Smooth muscle cell (in vitro differentiated cells): ENCODE measurements around the gene FNBP1L. TPM values are rescaled to one million over a fixed set of nuclear protein-coding genes. Genes with fewer than 3 reads are reported as not detected.

Experiments
- DNase-seq: peaks from one replicate; lab custom pipeline; 2025; ENCODE audit not compliant: unreplicated experiment; lab: John Stamatoyannopoulos, UW
- H2AFZ ChIP-seq: fragments of 200-600 bp; sonication (generic); 2 replicates; pipeline ENCODE4 v1.6.0; 2016; ENCODE audit warnings: antibody characterized with exemption, low read depth, mild to moderate bottlenecking
- H3F3A ChIP-seq: fragments of 200-600 bp; sonication (generic); 2 replicates; pipeline ENCODE4 v1.6.0; 2017; ENCODE audit warnings: antibody characterized with exemption, low read depth
- H3K27ac ChIP-seq: fragments of 200-600 bp; sonication (generic); 2 replicates; pipeline ENCODE4 v1.5.1; 2016; ENCODE audit warnings: low read depth, mild to moderate bottlenecking
- H3K27me3 ChIP-seq: fragments of 200-600 bp; sonication (generic); 2 replicates; pipeline ENCODE4 v1.6.1; 2016; ENCODE audit warnings: low read depth, mild to moderate bottlenecking
- H3K36me3 ChIP-seq: fragments of 200-600 bp; sonication (generic); 2 replicates; pipeline ENCODE4 v1.5.1; 2016; ENCODE audit warnings: low read depth
- H3K4me1 ChIP-seq: fragments of 200-600 bp; sonication (generic); 2 replicates; pipeline ENCODE4 v1.5.1; 2016; ENCODE audit warnings: low read depth
- H3K4me2 ChIP-seq: fragments of 200-600 bp; sonication (generic); 2 replicates; pipeline ENCODE4 v1.6.0; 2016; ENCODE audit warnings: mild to moderate bottlenecking
- H3K4me3 ChIP-seq: fragments of 200-600 bp; sonication (generic); 2 replicates; pipeline ENCODE4 v1.5.1; 2016; ENCODE audit warnings: mild to moderate bottlenecking
- H3K79me2 ChIP-seq: fragments of 200-600 bp; sonication (generic); 2 replicates; pipeline ENCODE4 v1.6.0; 2016; ENCODE audit warnings: low read depth, mild to moderate bottlenecking
- H3K9ac ChIP-seq: fragments of 200-600 bp; sonication (generic); 2 replicates; pipeline ENCODE4 v1.6.0; 2016; ENCODE audit warnings: low read depth
- H3K9me3 ChIP-seq: fragments of 200-600 bp; sonication (generic); replicated peaks from 2 replicates; pipeline ENCODE4 v1.5.1; 2016; ENCODE audit warnings: low read depth
- H4K20me1 ChIP-seq: fragments of 200-600 bp; sonication (generic); 2 replicates; pipeline ENCODE4 v1.6.0; 2016; ENCODE audit warnings: low read depth
- WGBS: methylation state at CpG from one replicate; pipeline ENCODE4 v1.1.7; 2016; ENCODE audit warnings: low lambda C conversion rate; 5-methylcytosine and 5-hydroxymethylcytosine counted together
- polyA plus RNA-seq: library from polyadenylated mRNA; unstranded; fragments of >200 nt; fragmentation: Nextera tagmentation; extraction: Ambion mirVana; gene quantifications from 2 replicates; pipeline ENCODE4 v1.2.1, GENCODE V29; 2016
- total RNA-seq: library from RNA; depleted of rRNA; stranded (reverse); fragments of >200 nt; gene quantifications from 2 replicates; pipeline ENCODE4 v1.2.3, GENCODE V29; 2014
- TF ChIP-seq, protein P1 (sequence below): fragments of 200-600 bp; sonication (generic); IDR thresholded peaks from 2 replicates; pipeline ENCODE4 v1.5.1; 2017; ENCODE audit warnings: borderline replicate concordance, mild to moderate bottlenecking, antibody characterized with exemption; ENCODE audit not compliant: insufficient read depth, poor library complexity, severe bottlenecking

Gene FNBP1L
- total and polyA plus RNA-seq, 2 experiments from 2014 or later = 18.7 to 60.4 TPM

DNA sequence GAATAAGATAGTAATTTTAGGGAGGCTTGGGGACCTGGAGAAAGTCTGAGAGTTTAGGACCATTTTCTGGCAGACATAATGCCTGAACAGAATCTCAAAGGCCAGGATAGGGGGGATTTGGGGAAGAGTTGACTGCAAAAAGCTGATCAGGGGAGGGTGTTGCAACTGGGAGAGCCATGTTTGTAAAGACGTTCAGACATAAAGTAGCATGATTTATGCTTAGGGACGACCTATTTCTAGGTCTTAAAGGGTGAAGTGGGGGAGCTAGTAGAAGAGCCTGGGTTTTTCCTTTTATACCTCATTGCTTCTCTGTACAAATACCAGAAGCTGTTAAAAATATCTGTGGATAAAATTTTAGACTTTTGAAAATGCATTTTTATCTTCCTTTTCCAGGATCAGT, 51.2 kb downstream of the FNBP1L start:
- TF ChIP-seq, protein P1, sequence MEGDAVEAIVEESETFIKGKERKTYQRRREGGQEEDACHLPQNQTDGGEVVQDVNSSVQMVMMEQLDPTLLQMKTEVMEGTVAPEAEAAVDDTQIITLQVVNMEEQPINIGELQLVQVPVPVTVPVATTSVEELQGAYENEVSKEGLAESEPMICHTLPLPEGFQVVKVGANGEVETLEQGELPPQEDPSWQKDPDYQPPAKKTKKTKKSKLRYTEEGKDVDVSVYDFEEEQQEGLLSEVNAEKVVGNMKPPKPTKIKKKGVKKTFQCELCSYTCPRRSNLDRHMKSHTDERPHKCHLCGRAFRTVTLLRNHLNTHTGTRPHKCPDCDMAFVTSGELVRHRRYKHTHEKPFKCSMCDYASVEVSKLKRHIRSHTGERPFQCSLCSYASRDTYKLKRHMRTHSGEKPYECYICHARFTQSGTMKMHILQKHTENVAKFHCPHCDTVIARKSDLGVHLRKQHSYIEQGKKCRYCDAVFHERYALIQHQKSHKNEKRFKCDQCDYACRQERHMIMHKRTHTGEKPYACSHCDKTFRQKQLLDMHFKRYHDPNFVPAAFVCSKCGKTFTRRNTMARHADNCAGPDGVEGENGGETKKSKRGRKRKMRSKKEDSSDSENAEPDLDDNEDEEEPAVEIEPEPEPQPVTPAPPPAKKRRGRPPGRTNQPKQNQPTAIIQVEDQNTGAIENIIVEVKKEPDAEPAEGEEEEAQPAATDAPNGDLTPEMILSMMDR = no peak
- Histone ChIP-seq H3K4me1 (no peaks in the 10 kb centered on the region), H3K9ac (no peak overlapping the region), H3K9me3 (no peaks in the 10 kb centered on the region), H3K79me2 (peaks cover 87% of the 10 kb centered on the region), H3K27ac (no peak overlapping the region), H3K4me2 (no peak overlapping the region), H2AFZ (no peak overlapping the region), H3F3A (no peaks in the 10 kb centered on the region), H3K36me3 (no peaks in the 10 kb centered on the region), H3K27me3 (no peaks in the 10 kb centered on the region), H3K4me3 (no peak overlapping the region), H4K20me1 (peaks cover 88% of the 10 kb centered on the region)
- 71% methylated on average over 2 of the region's 2 CpGs for WGBS
- no peak for DNase-seq

DNA sequence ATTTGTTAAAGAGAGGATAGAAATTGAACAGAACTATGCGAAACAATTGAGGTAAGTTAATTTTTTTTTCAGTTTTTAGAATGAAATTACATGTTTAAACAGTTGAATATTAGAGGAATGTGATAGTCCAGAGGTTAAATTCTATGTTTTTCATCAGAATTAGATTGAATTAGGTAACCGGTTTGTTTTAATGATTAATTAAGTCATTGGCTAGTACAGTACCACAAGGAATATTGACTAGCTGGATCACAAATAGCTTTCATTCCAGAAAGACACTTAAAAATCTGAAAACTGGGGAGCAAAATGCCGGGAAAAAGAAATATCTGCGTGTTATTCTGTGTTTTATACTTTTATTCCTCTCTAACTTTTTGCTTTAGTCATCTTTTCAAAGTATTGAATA, 51.6 kb downstream of the FNBP1L start:
- peaks cover 87% of the 10 kb centered on the region for H3K79me2 ChIP-seq
- TF ChIP-seq, protein P1 = no peak
- WGBS = 96% methylated on average over 4 of the region's 4 CpGs

DNA sequence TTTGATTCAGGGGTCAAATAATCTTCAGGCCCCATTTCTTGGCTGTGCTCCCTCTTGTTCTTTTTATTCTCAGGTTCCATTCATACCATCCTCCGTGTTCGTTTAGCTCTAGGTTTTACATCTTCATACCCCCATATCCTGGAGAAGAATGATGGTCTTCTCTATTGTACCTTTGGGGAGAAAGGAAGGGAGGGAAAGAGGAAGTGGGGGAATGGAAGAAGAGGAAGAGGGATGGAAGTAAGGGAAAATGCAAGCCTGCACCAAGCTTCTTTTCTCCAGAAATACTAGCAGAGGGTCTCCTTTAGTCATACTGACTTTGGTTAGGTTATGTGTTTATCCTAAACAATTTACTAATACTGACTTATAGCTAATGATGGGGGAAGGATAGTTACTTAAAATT, 52.4 kb downstream of the FNBP1L start:
- H2AFZ ChIP-seq = no peak overlapping the region
- H3K4me3 ChIP-seq = no peak overlapping the region
- 86% methylated on average over 2 of the region's 2 CpGs for WGBS
- H3K4me2 ChIP-seq = no peak overlapping the region
- peaks cover 87% of the 10 kb centered on the region for H3K79me2 ChIP-seq
- TF ChIP-seq, protein P1 = no peak
- H3K27me3 ChIP-seq = no peaks in the 10 kb centered on the region
- H3K9me3 ChIP-seq = no peaks in the 10 kb centered on the region
- H3F3A ChIP-seq = no peaks in the 10 kb centered on the region
- no peaks in the 10 kb centered on the region for H3K4me1 ChIP-seq
- DNase-seq = no peak
- no peak overlapping the region for H3K9ac ChIP-seq
- H3K36me3 ChIP-seq = no peaks in the 10 kb centered on the region
- no peak overlapping the region for H3K27ac ChIP-seq
- H4K20me1 ChIP-seq = peaks cover 86% of the 10 kb centered on the region

More for the DNA sequence above, 51.6 kb downstream of the FNBP1L start:
- Histone ChIP-seq H3K4me2 (no peak overlapping the region), H3K4me3 (no peak overlapping the region), H4K20me1 (peaks cover 88% of the 10 kb centered on the region), H3K27ac (no peak overlapping the region), H3K9ac (no peak overlapping the region), H3F3A (no peaks in the 10 kb centered on the region), H2AFZ (no peak overlapping the region), H3K36me3 (no peaks in the 10 kb centered on the region), H3K4me1 (no peaks in the 10 kb centered on the region), H3K9me3 (no peaks in the 10 kb centered on the region), H3K27me3 (no peaks in the 10 kb centered on the region)
- no peak for DNase-seq

DNA sequence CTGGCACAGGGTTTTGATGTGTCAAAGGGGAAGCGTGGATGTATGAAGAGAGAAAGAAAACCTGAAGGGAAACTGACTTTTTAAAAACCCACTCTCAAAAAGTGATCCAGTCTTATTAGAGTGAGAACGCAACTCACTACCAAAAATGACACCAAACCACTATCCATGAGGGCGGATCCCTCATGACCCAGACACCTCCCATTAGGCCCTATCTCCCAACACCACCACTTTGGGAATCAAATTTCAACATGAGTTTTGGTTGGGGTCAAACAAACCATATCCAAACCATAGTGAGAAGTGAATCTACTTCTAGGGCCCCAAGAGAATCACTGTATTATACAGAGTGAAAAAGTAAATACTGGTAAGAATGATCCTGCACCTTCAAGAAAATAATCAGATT, 53.5 kb downstream of the FNBP1L start:
- no peak overlapping the region for H3K4me2 ChIP-seq
- no peak overlapping the region for H3K9ac ChIP-seq
- no peaks in the 10 kb centered on the region for H3K4me1 ChIP-seq
- peaks cover 87% of the 10 kb centered on the region for H3K79me2 ChIP-seq
- H3K36me3 ChIP-seq = no peaks in the 10 kb centered on the region
- DNase-seq = no peak
- no peaks in the 10 kb centered on the region for H3K27me3 ChIP-seq
- H3K4me3 ChIP-seq = no peak overlapping the region
- H2AFZ ChIP-seq = no peak overlapping the region
- peaks cover 85% of the 10 kb centered on the region for H4K20me1 ChIP-seq
- no peak overlapping the region for H3K27ac ChIP-seq
- H3K9me3 ChIP-seq = no peaks in the 10 kb centered on the region
- 98% methylated on average over 3 of the region's 3 CpGs for WGBS
- TF ChIP-seq, protein P1 = no peak
- no peaks in the 10 kb centered on the region for H3F3A ChIP-seq
